GM12878 (cell line): ENCODE data around the gene ZDHHC19. TPM values are rescaled to one million over a fixed set of nuclear protein-coding genes. Genes with fewer than 3 reads are reported as not detected.

Experiments
- ATAC-seq: fragments of 200-7000 bp; cut with Tn5 transposase; 3 replicates; pipeline ENCODE4 v1.9.1; 2020; ENCODE audit warnings: mild to moderate bottlenecking, moderate library complexity
- BruUV-seq: library from RNA; stranded (reverse); fragments of 400-500 nt; replicated peaks from 2 replicates; lab custom pipeline; 2021; lab: Mats Ljungman, UMichigan
- CTCF ChIA-PET: fragments of 300-600 bp; sonication (Branson Sonifier 250); formaldehyde crosslinking; extraction: SDS; loops from one replicate; lab custom pipeline; 2021; ENCODE audit warnings: inconsistent platforms; lab: Yijun Ruan, JAX
- POLR2A ChIA-PET: fragments of 350-600 bp; formaldehyde crosslinking; extraction: SDS; loops from one replicate; lab custom pipeline; 2021; ENCODE audit warnings: inconsistent platforms; lab: Charles Lee
- RAD21 ChIA-PET: fragments of 300-600 bp; sonication (Branson Sonifier 250); formaldehyde crosslinking; loops from one replicate; lab custom pipeline; 2023; ENCODE audit warnings: antibody characterized with exemption; ENCODE audit not compliant: unreplicated experiment; lab: Charles Lee
- SMC1A ChIA-PET: fragments of 300-600 bp; sonication (Branson Sonifier 250); formaldehyde crosslinking; loops from one replicate; lab custom pipeline; 2023; ENCODE audit not compliant: unreplicated experiment, uncharacterized antibody; lab: Charles Lee
- DNase-seq: peaks from one replicate; pipeline ENCODE4 v3.0.0-alpha.2; 2011; ENCODE audit warnings: low read depth, low spot score
- FAIRE-seq: peaks from 3 replicates; lab custom pipeline; 2011; peaks lifted over from hg19 to GRCh38; lab: Jason Lieb, UNC
- H2AFZ ChIP-seq: 2 replicates; pipeline ENCODE4 v1.6.0; 2011; ENCODE audit warnings: low read depth, low read length, control low read depth; ENCODE audit not compliant: control insufficient read depth
- H3K27ac ChIP-seq: 2 replicates; pipeline ENCODE4 v1.5.1; 2011; ENCODE audit warnings: control low read depth; ENCODE audit not compliant: control insufficient read depth, insufficient read depth
- H3K27me3 ChIP-seq, 2 experiments: replicated peaks in 1 of 2; 2 replicates each; pipeline versions ENCODE4 v1.6.0 to v1.6.1; 2011; ENCODE audit warnings: low read length in 1 of 2; ENCODE audit not compliant: control insufficient read depth in 2 of 2, insufficient read depth in 2 of 2
- H3K36me3 ChIP-seq, 2 experiments: 2 replicates each; pipeline ENCODE4 v1.5.1; 2011; ENCODE audit warnings: low read length in 1 of 2; ENCODE audit not compliant: control insufficient read depth in 2 of 2, insufficient read depth in 2 of 2
- H3K4me1 ChIP-seq: 2 replicates; pipeline ENCODE4 v1.6.1; 2011; ENCODE audit warnings: mild to moderate bottlenecking, low read length, moderate library complexity, mixed read lengths; ENCODE audit not compliant: control insufficient read depth, insufficient read depth
- H3K4me2 ChIP-seq: 2 replicates; pipeline ENCODE4 v1.6.0; 2011; ENCODE audit warnings: control low read depth; ENCODE audit not compliant: control insufficient read depth, insufficient read depth
- H3K4me3 ChIP-seq: fragments of 200-600 bp; sonication (generic); 2 replicates; pipeline ENCODE4 v1.5.1; 2016
- H3K79me2 ChIP-seq: 2 replicates; pipeline ENCODE4 v1.6.0; 2011; ENCODE audit warnings: low read length; ENCODE audit not compliant: control insufficient read depth, insufficient read depth
- H3K9ac ChIP-seq: 2 replicates; pipeline ENCODE4 v1.8.0; 2011; ENCODE audit warnings: low read length, control low read depth, mixed read lengths; ENCODE audit not compliant: control insufficient read depth, insufficient read depth
- H3K9me3 ChIP-seq: replicated peaks from 3 replicates; pipeline ENCODE4 v1.5.1; 2011; ENCODE audit warnings: mild to moderate bottlenecking, low read length; ENCODE audit not compliant: control insufficient read depth, insufficient read depth
- H4K20me1 ChIP-seq: 2 replicates; pipeline ENCODE4 v1.6.0; 2011; ENCODE audit not compliant: control insufficient read depth, insufficient read depth
- BHLHE40 ChIP-seq, 2 experiments: fragments of 450-650 bp in 1 of 2; IDR thresholded peaks; 2 replicates each; pipeline ENCODE4 v1.6.1; 2011 to 2017; ENCODE audit warnings: low read depth in 2 of 2, borderline replicate concordance in 1 of 2, improper control_type of control experiment in 1 of 2, low read length in 1 of 2, mild to moderate bottlenecking in 1 of 2
- CBFB ChIP-seq: IDR thresholded peaks from 2 replicates; pipeline ENCODE4 v1.6.1; 2016; ENCODE audit warnings: antibody characterized with exemption, low read depth
- IKZF2 ChIP-seq, 2 experiments: fragments of 450-650 bp; IDR thresholded peaks; 2 replicates each; pipeline ENCODE4 v1.6.1; 2017; ENCODE audit warnings: mild to moderate bottlenecking in 2 of 2, moderate library complexity in 2 of 2
- MAX ChIP-seq: IDR thresholded peaks from 2 replicates; pipeline ENCODE4 v1.6.1; 2012; ENCODE audit warnings: low read depth, low read length, improper control_type of control experiment
- MEF2B ChIP-seq: fragments of 450-650 bp; IDR thresholded peaks from 2 replicates; pipeline ENCODE4 v1.6.1; 2018; ENCODE audit warnings: mild to moderate bottlenecking, moderate library complexity; ENCODE audit not compliant: partially characterized antibody, poor library complexity, severe bottlenecking
- RAD51 ChIP-seq: fragments of 450-650 bp; IDR thresholded peaks from 2 replicates; pipeline ENCODE4 v1.6.1; 2016; ENCODE audit warnings: moderate library complexity, mild to moderate bottlenecking, inconsistent platforms
- RUNX3 ChIP-seq: IDR thresholded peaks from 2 replicates; pipeline ENCODE4 v1.6.1; 2012; ENCODE audit warnings: low read length, inconsistent platforms
- USF1 ChIP-seq: IDR thresholded peaks from 2 replicates; pipeline ENCODE4 v1.6.1; 2011; ENCODE audit warnings: borderline replicate concordance, low read depth, mild to moderate bottlenecking, moderate library complexity, mixed read lengths, low read length; ENCODE audit not compliant: insufficient read depth; ENCODE audit errors: extremely low read length
- USF2 ChIP-seq: IDR thresholded peaks from 2 replicates; pipeline ENCODE4 v1.6.1; 2011; ENCODE audit warnings: low read depth, low read length, improper control_type of control experiment, borderline replicate concordance
- WGBS: methylation state at CpG from one replicate; pipeline ENCODE4 v1.1.6; 2016; ENCODE audit warnings: low lambda C conversion rate; ENCODE audit not compliant: insufficient replicate concordance, insufficient coverage; ENCODE audit errors: missing lambda C conversion rate; 5-methylcytosine and 5-hydroxymethylcytosine counted together
- in situ Hi-C: fragments of 300-500 bp; cut with MboI; formaldehyde crosslinking; loops from 9 replicates; pipeline ENCODE4 v1.14.3; 2018; ENCODE audit warnings: mixed read lengths
- intact Hi-C: fragments of 100-400 bp; cut with micrococcal nuclease; formaldehyde crosslinking; loops from one replicate; pipeline ENCODE4 v1.14.2; 2022; ENCODE audit not compliant: unreplicated experiment
- polyA plus RNA-seq, 11 experiments: library from polyadenylated mRNA; depleted of rRNA in 4 of 11; unstranded in 6 of 11; stranded (reverse) in 5 of 11; fragments of >200 nt; fragmentation: Nextera tagmentation in 4 of 11; fragmentation: Illumina TruSeq in 1 of 11; extraction: Ambion mirVana in 4 of 11; extraction: Trizol in 1 of 11; gene quantifications; 1 replicate in 1 of 11; 2 replicates in 10 of 11; pipeline versions ENCODE4 v1.2.1 to v1.2.3, GENCODE V29; 2011 to 2016; ENCODE audit warnings: inconsistent platforms in 2 of 11, missing spikeins in 2 of 11, low read depth in 1 of 11
- total RNA-seq, 4 experiments: library from RNA; depleted of rRNA in 3 of 4; stranded (reverse); fragments of >200 nt in 3 of 4; fragmentation: Illumina TruSeq in 1 of 4; extraction: Trizol in 1 of 4; gene quantifications; 2 replicates each; pipeline versions ENCODE4 v1.2.1 to v1.2.3, GENCODE V29; 2013 to 2021

The ZDHHC19 gene
- total and polyA plus RNA-seq, 10 of the 15 experiments (the other 5 are each of a cell fraction or from before 2014, with no cell fraction given) = 0.26 TPM; not detected in 9

- no peak for ATAC-seq
- Histone ChIP-seq H3K4me1 (peaks cover 25% of the 10 kb centered on the region), H3K4me2 (no peak overlapping the region), H3K9ac (no peak overlapping the region; the same call in 1 of the 2 replicates), H3K36me3 (peaks cover 2 to 7% of the 10 kb centered on the region in 2 experiments; a peak in 3 of 4 replicates), H3K27ac (peak overlapping the region; percentile 20; the same call in 1 of the 2 replicates), H3K79me2 (no peaks in the 10 kb centered on the region), H3K27me3 (no peaks in the 10 kb centered on the region), H3K4me3 (no peak overlapping the region), H2AFZ (no peak overlapping the region), H3K9me3 (no peaks in the 10 kb centered on the region), H4K20me1 (no peaks in the 10 kb centered on the region)
- ChIA-PET RAD21 (no interaction called here), SMC1A (no interaction called here), CTCF (interaction anchor here (1.0 kb wide), 1 partner anchor 285 kb away, joined by 3 read pairs; no protein-coding TSS in a partner anchor), POLR2A (no interaction called here)
- TF ChIP-seq CBFB (no peak), RUNX3 (peak; percentile 49; the same call in 1 of the 2 replicates), USF2 (0 out of 2 replicates have a peak, but pooled peaks have one; percentile 12), IKZF2 (IDR thresholded peaks at IDR 0.05) (peak in 1 of 2 experiments; percentile 26; a peak in 1 of 4 replicates), USF1 (peak; percentile 42), BHLHE40 (IDR thresholded peaks at IDR 0.05; ENCODE audit: borderline replicate concordance in 1 of 2, low read depth in 2 of 2, low read length in 1 of 2) (peak; percentile 84 to 91), RAD51 (peak; percentile 83), MAX (no peak), MEF2B (peak; percentile 27)
- no TSS peak for BruUV-seq
- no peak for FAIRE-seq
- WGBS = 91% methylated on average over 5 of the region's 5 CpGs
- in situ Hi-C loops = no loop called here
- intact Hi-C loops = no loop called here
- no peak for DNase-seq
Measured at GRCh38 chr3:196237203-196237602, 26.0 kb upstream of the ZDHHC19 start.
